Esophagus (tissue), 2 donors: ENCODE data around the gene SLC35F4. TPM values are rescaled to one million over a fixed set of nuclear protein-coding genes. Genes with fewer than 3 reads are reported as not detected.

Experiments used
- H3K27ac ChIP-seq, 2 donors: one replicate each; pipeline ENCODE4 v1.5.1; 2013; ENCODE audit warnings: low read depth in 2 of 2, mild to moderate bottlenecking in 2 of 2, inconsistent platforms in 1 of 2, low read length in 1 of 2, moderate library complexity in 1 of 2
- H3K27me3 ChIP-seq, 2 donors: one replicate each; pipeline ENCODE4 v1.6.1; 2013; ENCODE audit warnings: low read length in 2 of 2, control low read depth in 1 of 2, mild to moderate bottlenecking in 1 of 2; ENCODE audit not compliant: insufficient read depth in 2 of 2, control insufficient read depth in 1 of 2
- H3K36me3 ChIP-seq, 2 donors: one replicate each; pipeline ENCODE4 v1.6.1; 2013; ENCODE audit warnings: low read length in 1 of 2; ENCODE audit not compliant: control insufficient read depth in 2 of 2, insufficient read depth in 2 of 2
- H3K4me1 ChIP-seq, 2 donors: one replicate each; pipeline ENCODE4 v1.6.1; 2013; ENCODE audit warnings: low read length in 1 of 2; ENCODE audit not compliant: control insufficient read depth in 2 of 2, insufficient read depth in 2 of 2
- H3K4me3 ChIP-seq, 2 donors: one replicate each; pipeline ENCODE4 v1.5.1; 2013; ENCODE audit warnings: low read length in 2 of 2, mild to moderate bottlenecking in 2 of 2, low read depth in 1 of 2, moderate library complexity in 1 of 2
- H3K9me3 ChIP-seq, 2 donors: one replicate each; pipeline ENCODE4 v1.6.1; 2013; ENCODE audit warnings: mild to moderate bottlenecking in 2 of 2, low read depth in 1 of 2, low read length in 1 of 2, moderate library complexity in 1 of 2; ENCODE audit not compliant: control insufficient read depth in 2 of 2, insufficient read depth in 1 of 2
- WGBS, 2 donors: extraction: QIAGEN DNeasy Blood & Tissue Kit; methylation state at CpG; one replicate each; pipeline ENCODE4 v1.1.7; 2013; 5-methylcytosine and 5-hydroxymethylcytosine counted together
- polyA plus RNA-seq, 2 donors: library from polyadenylated mRNA; stranded (reverse); fragments of 200-250 nt; gene quantifications; one replicate each; pipeline ENCODE4 v1.2.3, GENCODE V29; 2013
- donor health status: healthy with polysubstance abuse.
- donor health status: Bipolar disorder and iron deficiency.

SLC35F4 gene
- polyA plus RNA-seq, 2 donors = not detected

DNA sequence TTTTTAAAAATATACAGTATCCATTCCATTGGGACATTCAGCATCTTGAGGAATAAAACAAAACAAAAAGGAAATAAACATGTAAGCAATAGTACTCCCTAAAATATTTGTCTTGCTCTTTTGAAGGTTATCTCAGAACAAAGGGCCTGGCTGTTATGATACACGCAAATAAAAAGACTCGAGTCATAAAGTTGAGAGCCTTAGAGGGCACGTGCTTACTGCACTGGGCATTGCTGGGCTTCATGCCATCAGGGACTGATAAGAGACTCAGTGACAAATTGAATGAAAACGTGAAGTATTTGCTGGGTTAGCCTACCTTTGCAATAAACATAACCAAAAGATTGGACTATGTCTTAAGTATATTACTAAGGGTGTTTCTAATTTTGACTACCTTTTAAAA is 118.9 kb downstream of the SLC35F4 start:
- 53 to 68% methylated on average over 4 of the region's 4 CpGs for WGBS, 2 donors
- no peak overlapping the region for H3K4me3 ChIP-seq
- no peak overlapping the region for H3K27ac ChIP-seq
- no peaks in the 10 kb centered on the region for H3K9me3 ChIP-seq
- H3K27me3 ChIP-seq = no peaks in the 10 kb centered on the region
- no peaks in the 10 kb centered on the region for H3K4me1 ChIP-seq
- H3K36me3 ChIP-seq = no peaks in the 10 kb centered on the region

DNA sequence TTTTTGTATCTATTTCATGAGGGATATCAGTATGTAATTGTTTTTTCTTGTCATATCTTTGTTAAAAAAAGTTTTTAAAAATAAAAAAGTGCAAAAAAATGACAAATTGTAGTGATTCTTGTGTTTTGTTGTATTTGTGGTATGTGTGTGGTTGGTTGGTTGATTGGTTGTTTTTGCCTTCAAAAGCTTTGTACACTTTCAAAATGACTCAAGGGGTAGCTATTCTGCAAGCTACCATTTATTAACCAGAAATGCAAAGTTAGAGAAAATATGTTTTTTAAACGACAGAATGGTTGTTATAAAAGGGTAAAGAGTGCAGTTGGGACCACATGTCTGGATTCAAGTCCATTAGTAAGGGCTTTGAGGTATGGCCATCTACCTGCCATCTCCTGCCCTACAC is 119.3 kb downstream of the SLC35F4 start:
- Histone ChIP-seq H3K27me3 (no peaks in the 10 kb centered on the region), H3K9me3 (no peaks in the 10 kb centered on the region), H3K27ac (no peak overlapping the region), H3K4me1 (no peaks in the 10 kb centered on the region), H3K36me3 (no peaks in the 10 kb centered on the region), H3K4me3 (no peak overlapping the region)
- 62 to 63% methylated on average over 1 of the region's 1 CpG for WGBS, 2 donors

DNA sequence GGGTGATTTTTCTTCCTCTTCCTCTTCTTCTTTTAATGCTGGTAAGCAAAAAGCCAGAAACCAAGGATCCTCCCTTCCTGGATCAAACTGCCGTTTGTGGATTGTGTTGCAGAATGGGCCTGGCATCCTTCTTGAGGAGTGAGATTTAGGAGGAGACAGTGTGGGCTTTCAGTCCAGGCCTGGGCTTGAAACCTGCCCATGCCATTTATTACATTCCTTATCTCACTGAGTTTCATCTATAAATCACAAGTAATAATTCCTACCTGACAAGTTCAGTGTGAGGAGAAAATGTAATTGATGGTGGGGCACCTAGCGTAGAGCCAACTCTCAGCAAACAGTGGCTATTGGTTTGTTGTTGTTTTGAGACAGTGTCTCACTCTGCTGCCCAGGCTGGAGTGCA is 126.4 kb downstream of the SLC35F4 start:
- Histone ChIP-seq H3K4me1 (no peaks in the 10 kb centered on the region), H3K27me3 (no peaks in the 10 kb centered on the region), H3K4me3 (no peak overlapping the region), H3K9me3 (no peaks in the 10 kb centered on the region), H3K36me3 (no peaks in the 10 kb centered on the region), H3K27ac (no peak overlapping the region)
- 46 to 63% methylated on average over 2 of the region's 2 CpGs for WGBS, 2 donors

- Histone ChIP-seq H3K36me3 (no peaks in the 10 kb centered on the region), H3K4me3 (no peak overlapping the region), H3K27me3 (no peaks in the 10 kb centered on the region), H3K27ac (no peak overlapping the region), H3K9me3 (no peaks in the 10 kb centered on the region), H3K4me1 (no peaks in the 10 kb centered on the region)
- WGBS, 2 donors = 51 to 65% methylated on average over 3 of the region's 3 CpGs
Observed at GRCh38 chr14:57737598-57737997, 128.3 kb downstream of the SLC35F4 start.

GRCh38 chr14:57736391-57736790 is 129.5 kb downstream of the SLC35F4 start:
- Histone ChIP-seq H3K9me3 (no peaks in the 10 kb centered on the region), H3K27me3 (no peaks in the 10 kb centered on the region), H3K36me3 (no peaks in the 10 kb centered on the region), H3K4me3 (no peak overlapping the region), H3K4me1 (no peaks in the 10 kb centered on the region), H3K27ac (no peak overlapping the region)
- WGBS, 2 donors = 63 to 66% methylated on average over 4 of the region's 4 CpGs

DNA sequence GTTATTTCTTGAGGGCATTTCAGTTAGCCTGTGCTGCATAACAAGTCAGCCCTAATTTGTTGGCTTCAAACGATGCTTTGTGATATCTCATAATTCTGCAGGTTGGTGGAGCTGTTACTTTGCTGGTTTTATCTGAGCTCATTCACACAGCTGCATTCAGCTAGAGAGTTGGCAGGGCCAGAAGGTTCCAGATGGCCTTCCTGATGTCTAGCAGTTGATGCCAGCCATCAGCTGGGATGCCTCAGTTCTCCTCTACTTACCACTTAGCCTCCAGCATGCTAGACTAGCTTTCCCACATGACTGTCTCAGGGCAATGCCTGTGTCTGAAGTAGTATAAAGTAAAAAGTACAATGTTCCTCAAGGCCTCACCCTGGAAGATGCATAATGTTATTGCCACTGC is 130.6 kb downstream of the SLC35F4 start:
- H3K36me3 ChIP-seq = no peaks in the 10 kb centered on the region
- H3K27ac ChIP-seq = no peak overlapping the region
- WGBS, 2 donors = 85 to 88% methylated on average over 1 of the region's 1 CpG
- H3K9me3 ChIP-seq = no peaks in the 10 kb centered on the region
- H3K4me3 ChIP-seq = no peak overlapping the region
- no peaks in the 10 kb centered on the region for H3K4me1 ChIP-seq
- no peaks in the 10 kb centered on the region for H3K27me3 ChIP-seq

GRCh38 chr14:57732463-57733285 is 133.2 kb downstream of the SLC35F4 start:
- Histone ChIP-seq H3K27ac (no peak overlapping the region), H3K36me3 (no peaks in the 10 kb centered on the region), H3K27me3 (no peaks in the 10 kb centered on the region), H3K9me3 (no peaks in the 10 kb centered on the region), H3K4me1 (no peaks in the 10 kb centered on the region), H3K4me3 (no peak overlapping the region)
- WGBS, 2 donors = 11 to 14% methylated on average over 3 of the region's 3 CpGs

DNA sequence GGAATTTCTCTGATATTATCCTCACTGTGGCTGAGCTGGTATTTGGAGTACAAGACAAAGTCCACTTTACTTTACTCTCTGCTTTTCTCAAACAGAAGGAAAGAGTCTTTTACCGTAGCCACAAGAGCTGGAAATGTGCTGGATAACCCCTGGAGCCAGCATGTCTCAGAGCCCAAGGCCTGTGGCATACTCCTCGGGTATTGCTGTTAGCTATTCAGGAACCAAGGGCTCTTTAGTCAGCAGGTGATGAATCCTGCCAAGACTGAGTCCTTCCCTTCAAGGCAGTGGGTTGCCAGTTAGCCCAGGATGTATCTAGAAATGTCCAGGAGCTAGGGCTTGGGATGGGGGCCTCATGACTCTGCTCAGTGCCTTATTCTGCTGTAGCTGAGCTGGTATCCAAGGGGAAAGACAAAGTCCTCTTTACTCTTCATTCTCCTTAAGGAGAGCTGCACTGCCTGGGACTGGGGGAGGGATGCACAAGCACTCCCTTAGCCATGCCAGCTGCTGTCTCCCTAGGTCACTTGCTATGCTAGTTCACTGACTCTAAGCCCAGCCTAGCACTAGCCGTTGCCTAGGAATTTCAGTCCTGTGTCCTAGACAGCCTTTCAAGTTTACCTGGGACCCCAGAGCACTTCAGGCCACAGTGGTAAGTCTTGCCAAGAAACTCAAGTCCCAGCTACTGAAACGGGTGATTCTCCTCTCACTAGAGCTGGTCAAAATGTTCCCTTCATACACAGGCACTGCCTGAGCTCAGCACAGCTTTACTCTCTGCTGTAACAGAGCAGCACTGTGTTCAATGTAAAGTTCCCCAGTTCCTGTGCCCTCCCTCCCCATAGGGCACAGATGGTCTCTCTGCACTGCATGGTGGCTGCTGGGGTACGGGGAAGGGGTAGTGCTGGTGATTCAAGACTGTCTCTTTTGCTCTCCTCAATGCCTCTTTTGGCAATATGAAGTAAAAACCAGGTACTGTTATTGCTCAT is 136.4 kb downstream of the SLC35F4 start:
- no peaks in the 10 kb centered on the region for H3K9me3 ChIP-seq
- H3K4me1 ChIP-seq = no peaks in the 10 kb centered on the region
- no peaks in the 10 kb centered on the region for H3K27me3 ChIP-seq
- WGBS, 2 donors = 59 to 60% methylated on average over 5 of the region's 5 CpGs
- H3K36me3 ChIP-seq = no peaks in the 10 kb centered on the region
- H3K4me3 ChIP-seq = no peak overlapping the region
- no peak overlapping the region for H3K27ac ChIP-seq

- Histone ChIP-seq H3K36me3 (no peaks in the 10 kb centered on the region), H3K27me3 (no peaks in the 10 kb centered on the region), H3K9me3 (peaks cover 0 to 2% of the 10 kb centered on the region in 2 donors), H3K27ac (no peak overlapping the region), H3K4me1 (no peaks in the 10 kb centered on the region), H3K4me3 (no peak overlapping the region)
- WGBS, 2 donors = 69 to 71% methylated on average over 2 of the region's 2 CpGs
Observed at GRCh38 chr14:57725399-57726077, 140.4 kb downstream of the SLC35F4 start.
